Head of caudate nucleus (tissue), 42 donors: Measurements from ENCODE around the gene TOP2A.
"Not testable (repeated sequence)": the region's sequence is repeated elsewhere in the genome, so short reads cannot be mapped to it uniquely, and the experiment has no call there.

Experiments used
- DNase-seq, 42 donors: peaks; one replicate each; pipeline versions ENCODE4 v3.0.0 to v3.0.0-alpha.2; 2020 to 2021; ENCODE audit warnings: mixed read lengths in 7 of 42
- intact Hi-C: fragments of 100-400 bp; cut with DNase I; formaldehyde crosslinking; loops from one replicate; pipeline ENCODE4 v1.15.0; 2022

Gene TOP2A

GRCh38 chr17:40407460-40407859 lies 10.2 kb downstream of the TOP2A start:
- intact Hi-C loops = no loop called here
- DNase-seq = no peak

GRCh38 chr17:40404003-40404402 lies 13.7 kb downstream of the TOP2A start:
- intact Hi-C loops = no loop called here
- no peak for DNase-seq

DNA sequence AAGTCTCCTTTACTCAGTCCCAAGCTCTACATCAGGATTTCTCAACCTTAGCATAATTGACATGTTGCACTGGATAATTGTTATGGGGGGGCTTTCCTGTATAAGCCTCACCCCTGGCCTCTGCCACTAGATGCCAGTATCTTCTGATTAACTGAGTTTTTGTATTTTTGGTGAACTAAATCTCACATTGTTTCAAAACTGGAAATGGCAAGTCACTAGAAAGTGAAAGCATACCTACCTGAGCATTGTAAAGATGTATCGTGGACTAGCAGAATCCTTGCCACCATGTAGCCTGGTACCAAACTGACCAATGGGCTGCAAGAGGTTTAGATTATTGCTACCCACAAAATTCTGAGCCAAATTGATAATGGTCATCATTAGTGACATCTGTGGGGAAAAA lies 15.0 kb downstream of the TOP2A start:
- no peak for DNase-seq
- intact Hi-C loops = no loop called here

- DNase-seq = no peak
- intact Hi-C loops = no loop called here
Observed at GRCh38 chr17:40399185-40399584, 18.5 kb downstream of the TOP2A start.

- intact Hi-C loops, DNase-seq: not testable (repeated sequence)
Observed at GRCh38 chr17:40386555-40386954, 31.1 kb downstream of the TOP2A start.

GRCh38 chr17:40382251-40382650 lies 35.4 kb downstream of the TOP2A start:
- DNase-seq = no peak
- intact Hi-C loops = no loop called here

DNA sequence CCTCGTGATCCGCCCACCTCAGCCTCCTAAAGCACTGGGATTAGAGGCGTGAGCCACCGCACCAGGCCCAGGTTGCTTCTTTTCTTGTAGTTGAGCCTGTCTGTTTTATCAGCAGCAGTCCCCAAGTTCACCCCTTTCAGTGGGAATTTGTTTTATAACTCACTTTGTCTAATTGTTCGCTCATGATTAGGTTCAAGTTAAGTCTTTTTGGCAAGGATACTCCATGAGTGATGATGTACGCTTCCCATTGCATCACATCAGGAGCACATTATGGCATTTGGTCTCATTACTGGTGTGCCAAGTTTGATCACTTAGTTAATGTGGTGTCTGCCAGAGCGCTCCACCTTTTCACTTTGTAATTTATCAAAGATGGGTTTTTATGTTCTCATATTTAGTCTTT lies 38.7 kb downstream of the TOP2A start:
- peak in 1 of 42 donors; percentile 21 for DNase-seq
- intact Hi-C loops = no loop called here

DNA sequence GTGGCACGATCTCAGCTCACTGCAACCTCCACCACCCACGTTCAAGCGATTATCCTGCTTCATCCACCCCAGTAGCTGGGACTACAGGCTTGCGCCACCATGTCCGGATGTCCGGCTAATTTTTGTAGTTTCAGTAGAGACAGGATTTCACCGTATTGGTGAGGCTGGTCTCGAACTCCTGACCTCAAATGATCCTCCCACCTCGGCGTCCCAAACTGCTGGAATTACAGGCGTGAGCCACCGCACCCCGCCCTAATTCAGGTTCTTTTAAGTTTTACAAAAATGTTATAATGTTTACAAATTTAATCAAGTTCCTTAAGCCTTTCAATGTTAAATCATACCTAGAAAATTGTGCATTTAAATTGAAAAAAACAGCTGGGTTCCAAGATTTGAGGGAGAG lies 39.9 kb downstream of the TOP2A start:
- intact Hi-C loops = no loop called here
- peak in 1 of 42 donors; percentile 25 for DNase-seq

- intact Hi-C loops, DNase-seq: not testable (repeated sequence)
Observed at GRCh38 chr17:40376541-40376940, 41.2 kb downstream of the TOP2A start.

- intact Hi-C loops = not testable (repeated sequence)
- peak in 2 of 42 donors; percentile 8 to 12 for DNase-seq
Observed at GRCh38 chr17:40375786-40376185, 41.9 kb downstream of the TOP2A start.

DNA sequence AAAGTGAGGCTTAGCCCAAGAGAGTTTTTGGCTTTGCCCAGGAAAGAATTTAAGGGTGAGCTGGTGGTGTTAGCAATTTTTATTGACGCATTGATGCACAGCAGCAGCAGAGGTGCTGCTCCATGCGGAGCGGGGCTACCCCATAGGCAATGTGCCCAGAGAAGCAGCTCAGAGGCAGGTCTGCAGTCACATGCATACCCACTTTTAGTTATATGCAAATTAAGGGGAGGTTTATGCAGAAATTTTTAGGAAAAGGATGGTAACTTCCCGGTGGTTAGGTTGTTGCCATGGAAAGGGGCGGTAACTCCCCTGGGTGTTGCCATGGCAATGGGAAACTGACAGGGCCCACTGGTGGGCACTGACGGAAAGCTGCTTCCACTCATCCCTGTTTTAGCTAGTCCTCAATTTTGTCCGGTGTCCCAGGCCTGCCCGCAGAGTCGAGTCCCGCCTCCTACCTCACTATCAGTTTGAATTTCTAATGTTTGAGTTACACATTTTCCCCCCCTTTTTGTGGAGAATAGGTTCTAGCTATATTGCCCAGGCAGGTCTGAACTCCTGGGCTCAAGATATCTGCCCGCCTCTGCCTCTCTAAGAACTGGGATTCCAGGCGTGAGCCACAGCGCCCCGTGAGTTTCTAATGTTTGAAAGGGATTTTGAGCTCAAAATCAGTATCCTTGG lies 42.7 kb downstream of the TOP2A start:
- intact Hi-C loops = no loop called here
- peak in 2 of 42 donors; percentile 6 to 37 for DNase-seq

DNA sequence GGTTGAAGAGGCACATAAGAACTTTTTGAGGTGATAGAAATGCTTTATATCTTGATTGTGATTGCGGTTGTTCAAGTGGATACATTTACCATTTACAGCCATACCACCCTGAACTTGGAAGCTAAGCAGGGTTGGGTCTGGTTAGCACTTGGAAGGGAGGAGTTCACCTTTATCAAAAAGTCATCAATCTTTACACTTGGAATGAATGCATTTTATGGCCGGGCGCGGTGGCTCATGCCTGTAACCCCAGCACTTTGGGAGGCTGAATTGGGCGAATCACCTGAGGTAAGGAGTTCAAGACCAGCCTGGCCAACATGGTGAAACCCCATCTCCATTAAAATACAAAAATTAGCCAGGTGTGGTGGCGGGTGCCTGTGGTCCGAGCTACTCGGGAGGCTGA lies 43.7 kb downstream of the TOP2A start:
- intact Hi-C loops = no loop called here
- DNase-seq = no peak

DNA sequence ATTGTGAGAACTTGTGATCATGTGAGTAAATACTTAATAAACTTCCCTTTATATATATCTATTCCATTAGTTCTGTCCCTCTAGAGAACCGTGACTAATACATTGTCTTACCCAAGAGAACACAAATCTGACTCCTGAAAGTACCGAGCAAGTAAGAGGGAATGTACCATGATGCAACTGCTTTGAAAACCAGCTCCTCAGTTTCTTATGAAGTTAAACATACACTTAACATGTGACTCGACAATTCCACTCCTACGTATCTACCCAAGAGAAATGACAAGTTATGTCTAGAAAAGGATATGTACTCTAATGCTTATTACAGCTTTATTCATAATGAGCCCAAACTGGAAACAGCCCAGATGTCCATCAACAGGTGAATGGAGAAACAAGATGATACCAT lies 44.4 kb downstream of the TOP2A start:
- intact Hi-C loops = no loop called here
- DNase-seq = no peak

- intact Hi-C loops, DNase-seq: not testable (repeated sequence)
Observed at GRCh38 chr17:40372644-40373043, 45.1 kb downstream of the TOP2A start.

- intact Hi-C loops = no loop called here
- no peak for DNase-seq
Observed at GRCh38 chr17:40372031-40372430, 45.7 kb downstream of the TOP2A start.

- intact Hi-C loops = no loop called here
- no peak for DNase-seq
Observed at GRCh38 chr17:40371261-40371929, 46.3 kb downstream of the TOP2A start.

GRCh38 chr17:40369923-40370322 lies 47.8 kb downstream of the TOP2A start:
- intact Hi-C loops = no loop called here
- DNase-seq = peak in 1 of 42 donors; percentile 1

DNA sequence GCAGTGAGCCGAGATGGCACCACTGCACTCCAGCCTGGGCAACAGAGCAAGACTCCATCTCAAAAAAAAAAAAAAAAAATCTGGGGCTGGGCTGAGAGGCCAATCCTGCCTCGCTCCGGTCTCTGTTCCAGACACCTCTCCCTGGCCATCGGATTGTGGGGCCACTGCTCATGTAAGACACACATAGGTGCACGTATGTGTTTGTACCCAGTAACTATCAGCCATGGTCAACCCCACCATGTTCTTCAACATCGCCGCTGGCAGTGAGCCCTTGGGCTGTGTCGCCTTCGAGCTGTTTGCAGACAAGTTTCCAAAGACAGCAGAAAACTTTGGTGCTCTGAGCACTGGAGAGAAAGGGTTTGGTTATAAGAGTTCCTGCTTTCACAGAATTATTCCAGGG lies 50.0 kb downstream of the TOP2A start:
- intact Hi-C loops = not testable (repeated sequence)
- peak in 1 of 42 donors; percentile 14 for DNase-seq

DNA sequence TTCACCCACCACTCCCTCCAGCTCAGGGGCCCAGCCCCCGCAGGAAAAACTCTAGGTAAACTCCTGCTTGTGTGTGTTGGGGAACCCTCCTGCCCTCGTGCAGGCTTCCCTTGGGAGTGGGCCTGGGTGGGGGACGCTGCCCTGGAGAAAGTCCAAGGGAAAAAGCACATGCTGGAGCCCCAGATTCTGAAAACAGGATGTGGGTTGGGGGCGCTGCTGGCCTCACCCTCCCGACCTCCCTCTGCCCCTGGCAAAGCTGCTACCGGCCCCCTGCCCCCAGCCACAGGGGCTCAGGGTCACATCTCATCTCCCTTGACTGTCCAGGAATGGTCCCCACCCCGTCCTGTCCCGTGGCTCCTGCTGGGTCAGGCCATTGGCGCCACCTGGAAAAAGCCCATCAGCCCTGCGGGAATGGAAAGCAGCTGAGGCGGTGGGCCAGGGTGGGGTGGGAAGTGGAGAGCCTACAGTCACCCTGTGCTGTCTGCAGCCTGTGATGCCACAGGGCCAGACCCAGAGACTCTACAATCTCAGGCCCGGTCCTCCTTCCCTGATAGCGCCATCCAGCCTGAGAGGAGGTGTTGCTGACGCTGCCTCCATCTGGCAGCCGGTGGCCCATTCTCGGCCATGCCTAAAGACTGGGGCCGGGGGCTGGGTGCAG lies 50.7 kb downstream of the TOP2A start:
- intact Hi-C loops = no loop called here
- peak in 2 of 42 donors; percentile 14 to 22 for DNase-seq

DNA sequence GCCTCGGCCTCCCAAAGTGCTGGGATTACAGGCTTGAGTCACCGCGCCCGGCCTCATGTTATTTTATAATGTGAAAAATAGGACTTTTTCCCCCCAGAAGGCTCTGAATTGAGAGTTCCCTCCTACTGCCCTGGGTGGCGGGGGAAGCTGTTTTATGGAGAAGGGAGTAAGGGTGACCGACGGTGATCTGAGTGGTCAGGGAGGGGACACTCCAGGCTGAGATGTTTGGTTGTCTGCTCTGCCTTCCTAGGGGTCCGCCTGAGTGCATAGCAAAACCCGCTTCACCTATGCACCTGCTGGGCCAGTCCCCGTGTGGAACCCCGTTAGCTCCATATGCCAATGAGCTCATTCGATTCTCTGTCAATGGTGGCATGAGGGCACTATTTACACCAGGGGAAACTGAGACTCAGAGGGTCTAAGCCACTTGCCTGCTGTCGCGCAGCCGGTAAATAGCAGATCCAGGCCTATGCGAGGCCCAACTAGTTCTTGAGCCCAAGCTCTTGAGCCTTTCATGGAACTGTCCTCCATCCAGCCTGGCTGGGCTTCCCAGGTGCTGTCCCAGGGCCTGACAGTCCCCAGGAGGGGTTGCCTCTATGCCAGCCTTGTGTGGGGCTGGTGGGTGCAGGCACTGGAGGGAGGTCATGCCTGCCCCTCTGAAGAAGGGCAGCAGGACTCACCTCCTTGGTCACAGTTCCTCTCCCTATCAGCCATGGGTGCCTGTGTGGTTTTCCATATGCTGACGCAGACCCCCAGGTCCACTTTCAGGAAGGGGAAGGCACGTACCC lies 51.4 kb downstream of the TOP2A start:
- DNase-seq = no peak
- intact Hi-C loops = no loop called here
